BLaER1 (cell line): Measurements from ENCODE around the gene MRPL47.

ENCODE experiments used
- H3K27ac ChIP-seq: shearing (Covaris generic); formaldehyde crosslinking; 2 replicates; pipeline ENCODE4 v1.8.1; 2022
- H3K27me3 ChIP-seq: shearing (Covaris generic); formaldehyde crosslinking; 2 replicates; pipeline ENCODE4 v1.8.1; 2022
- H3K36me3 ChIP-seq: shearing (Covaris generic); formaldehyde crosslinking; 2 replicates; pipeline ENCODE4 v1.8.1; 2022
- H3K4me1 ChIP-seq: shearing (Covaris generic); formaldehyde crosslinking; 2 replicates; pipeline ENCODE4 v1.8.1; 2022
- H3K4me2 ChIP-seq: shearing (Covaris generic); formaldehyde crosslinking; 2 replicates; pipeline ENCODE4 v1.8.1; 2022
- H3K4me3 ChIP-seq: shearing (Covaris generic); formaldehyde crosslinking; 2 replicates; pipeline ENCODE4 v1.8.1; 2022
- H3K9ac ChIP-seq: shearing (Covaris generic); formaldehyde crosslinking; 2 replicates; pipeline ENCODE4 v1.8.1; 2022
- H3K9me3 ChIP-seq: shearing (Covaris generic); formaldehyde crosslinking; 2 replicates; pipeline ENCODE4 v1.8.1; 2022
- H4K20me1 ChIP-seq: shearing (Covaris generic); formaldehyde crosslinking; 2 replicates; pipeline ENCODE4 v1.8.1; 2022
- Cebpa-rat ChIP-seq: shearing (Covaris generic); IDR thresholded peaks from 2 replicates; pipeline ENCODE4 v1.8.1; 2022

Gene MRPL47

GRCh38 chr3:179624451-179624850, 20.0 kb upstream of the MRPL47 start:
- no peaks in the 10 kb centered on the region for H4K20me1 ChIP-seq
- no peak overlapping the region for H3K4me2 ChIP-seq
- no peaks in the 10 kb centered on the region for H3K9me3 ChIP-seq
- H3K4me1 ChIP-seq = no peaks in the 10 kb centered on the region
- peaks cover 57% of the 10 kb centered on the region for H3K36me3 ChIP-seq
- no peak overlapping the region for H3K9ac ChIP-seq
- H3K27me3 ChIP-seq = no peaks in the 10 kb centered on the region
- H3K4me3 ChIP-seq = no peak overlapping the region
- TF ChIP-seq Cebpa-rat = no peak
- H3K27ac ChIP-seq = no peak overlapping the region

GRCh38 chr3:179622023-179622422, 17.6 kb upstream of the MRPL47 start:
- Histone ChIP-seq H3K9me3 (peaks cover 9% of the 10 kb centered on the region; the same call in 1 of the 2 replicates), H3K36me3 (peaks cover 78% of the 10 kb centered on the region), H3K27ac (no peak overlapping the region), H3K4me3 (no peak overlapping the region), H3K4me1 (no peaks in the 10 kb centered on the region), H4K20me1 (no peaks in the 10 kb centered on the region), H3K4me2 (no peak overlapping the region), H3K27me3 (no peaks in the 10 kb centered on the region), H3K9ac (no peak overlapping the region)
- TF ChIP-seq Cebpa-rat = no peak

GRCh38 chr3:179615458-179616173, 11.2 kb upstream of the MRPL47 start:
- no peak overlapping the region for H3K9ac ChIP-seq
- no peak overlapping the region for H3K4me2 ChIP-seq
- H4K20me1 ChIP-seq = no peaks in the 10 kb centered on the region; the same call in 1 of the 2 replicates
- no peaks in the 10 kb centered on the region for H3K27me3 ChIP-seq
- no peaks in the 10 kb centered on the region for H3K4me1 ChIP-seq
- H3K36me3 ChIP-seq = peaks cover 32% of the 10 kb centered on the region
- no peak overlapping the region for H3K27ac ChIP-seq
- peaks cover 9% of the 10 kb centered on the region; the same call in 1 of the 2 replicates for H3K9me3 ChIP-seq
- H3K4me3 ChIP-seq = no peak overlapping the region
- TF ChIP-seq Cebpa-rat = no peak

GRCh38 chr3:179613807-179614206, 9.4 kb upstream of the MRPL47 start:
- no peaks in the 10 kb centered on the region for H3K27me3 ChIP-seq
- no peak overlapping the region for H3K27ac ChIP-seq
- TF ChIP-seq Cebpa-rat = no peak
- H3K9ac ChIP-seq = no peak overlapping the region
- peaks cover 39% of the 10 kb centered on the region for H3K36me3 ChIP-seq
- no peaks in the 10 kb centered on the region; the same call in 1 of the 2 replicates for H4K20me1 ChIP-seq
- H3K9me3 ChIP-seq = peaks cover 6% of the 10 kb centered on the region; the same call in 1 of the 2 replicates
- H3K4me2 ChIP-seq = no peak overlapping the region
- no peak overlapping the region for H3K4me3 ChIP-seq
- no peaks in the 10 kb centered on the region for H3K4me1 ChIP-seq

GRCh38 chr3:179610066-179610465, 5.6 kb upstream of the MRPL47 start:
- Histone ChIP-seq H3K4me2 (no peak overlapping the region), H3K36me3 (peaks cover 18% of the 10 kb centered on the region), H3K4me1 (peaks cover 19% of the 10 kb centered on the region), H3K9me3 (no peaks in the 10 kb centered on the region), H3K27ac (no peak overlapping the region), H4K20me1 (no peaks in the 10 kb centered on the region; the same call in 1 of the 2 replicates), H3K4me3 (no peak overlapping the region), H3K27me3 (no peaks in the 10 kb centered on the region), H3K9ac (no peak overlapping the region)
- no peak for TF ChIP-seq Cebpa-rat

GRCh38 chr3:179608931-179609720, 4.7 kb upstream of the MRPL47 start:
- H3K36me3 ChIP-seq = peaks cover 18% of the 10 kb centered on the region
- H3K27me3 ChIP-seq = no peaks in the 10 kb centered on the region
- no peaks in the 10 kb centered on the region; the same call in 1 of the 2 replicates for H4K20me1 ChIP-seq
- no peak overlapping the region for H3K9ac ChIP-seq
- TF ChIP-seq Cebpa-rat = no peak
- no peak overlapping the region for H3K4me2 ChIP-seq
- H3K27ac ChIP-seq = no peak overlapping the region
- H3K4me3 ChIP-seq = no peak overlapping the region
- H3K4me1 ChIP-seq = peaks cover 19% of the 10 kb centered on the region
- no peaks in the 10 kb centered on the region for H3K9me3 ChIP-seq

- peaks cover 24% of the 10 kb centered on the region for H3K36me3 ChIP-seq
- no peak for TF ChIP-seq Cebpa-rat
- H3K4me2 ChIP-seq = peak overlapping the region; percentile 83
- H3K9ac ChIP-seq = no peak overlapping the region
- H3K4me3 ChIP-seq = no peak overlapping the region
- H3K27me3 ChIP-seq = no peaks in the 10 kb centered on the region
- peaks cover 31% of the 10 kb centered on the region for H3K4me1 ChIP-seq
- H3K27ac ChIP-seq = no peak overlapping the region
- peaks cover 13% of the 10 kb centered on the region for H4K20me1 ChIP-seq
- no peaks in the 10 kb centered on the region for H3K9me3 ChIP-seq
Measured at GRCh38 chr3:179606534-179607085, 2.2 kb upstream of the MRPL47 start.

- TF ChIP-seq Cebpa-rat = no peak
- Histone ChIP-seq H3K27ac (peak overlapping the region; percentile 90), H3K27me3 (no peaks in the 10 kb centered on the region), H3K9ac (peak overlapping the region; percentile 87), H4K20me1 (peaks cover 30% of the 10 kb centered on the region), H3K4me3 (peak overlapping the region; percentile 86), H3K4me2 (peak overlapping the region; percentile 82), H3K4me1 (peaks cover 31% of the 10 kb centered on the region), H3K9me3 (no peaks in the 10 kb centered on the region), H3K36me3 (peaks cover 38% of the 10 kb centered on the region)
Measured at GRCh38 chr3:179603831-179604230, 607 bp downstream of the MRPL47 start.

GRCh38 chr3:179603321-179603720, 1.1 kb downstream of the MRPL47 start:
- H3K4me3 ChIP-seq = peak overlapping the region; percentile 86
- H3K27ac ChIP-seq = no peak overlapping the region
- no peak for TF ChIP-seq Cebpa-rat
- H3K4me2 ChIP-seq = peak overlapping the region; percentile 82
- peaks cover 31% of the 10 kb centered on the region for H3K4me1 ChIP-seq
- no peaks in the 10 kb centered on the region for H3K27me3 ChIP-seq
- no peaks in the 10 kb centered on the region for H3K9me3 ChIP-seq
- H3K9ac ChIP-seq = peak overlapping the region; percentile 44; the same call in 1 of the 2 replicates
- peaks cover 30% of the 10 kb centered on the region for H4K20me1 ChIP-seq
- peaks cover 44% of the 10 kb centered on the region for H3K36me3 ChIP-seq

GRCh38 chr3:179599531-179599930, 4.9 kb downstream of the MRPL47 start:
- Histone ChIP-seq H3K36me3 (peaks cover 73% of the 10 kb centered on the region), H3K4me1 (peaks cover 12% of the 10 kb centered on the region), H3K27me3 (no peaks in the 10 kb centered on the region), H3K4me2 (no peak overlapping the region), H3K9ac (no peak overlapping the region), H3K4me3 (no peak overlapping the region), H4K20me1 (peaks cover 37% of the 10 kb centered on the region), H3K9me3 (no peaks in the 10 kb centered on the region), H3K27ac (no peak overlapping the region)
- no peak for TF ChIP-seq Cebpa-rat
